Measurements from ENCODE around the gene ARMC3. TPM values are rescaled to one million over a fixed set of nuclear protein-coding genes. Genes with fewer than 3 reads are reported as not detected.

The ARMC3 gene
- total RNA-seq, 1 experiment from 2014 or later: 0.61 TPM

DNA sequence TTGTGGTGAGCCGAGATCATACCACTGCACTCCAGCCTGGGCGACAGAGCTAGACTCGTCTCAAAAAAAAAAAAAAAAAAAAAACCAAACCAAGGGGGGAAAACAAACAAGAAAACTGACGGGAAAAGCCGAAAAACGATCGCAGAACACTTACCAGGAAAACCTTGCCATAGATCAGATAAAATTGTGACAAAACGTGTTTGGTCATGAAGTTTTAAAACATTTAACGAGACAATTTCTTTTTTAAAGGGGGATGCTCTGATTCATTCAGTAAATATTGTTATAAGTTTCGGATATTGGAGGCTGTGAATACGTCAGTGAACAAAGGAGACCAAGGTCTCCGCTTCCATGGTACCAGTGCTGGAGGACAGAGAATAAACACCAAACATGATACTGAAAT, 77.3 kb downstream of the ARMC3 start:
- Mint-ChIP-seq H3K27ac (ENCODE audit: unreplicated experiment) (no peak overlapping the region), H3K4me3 (ENCODE audit: unreplicated experiment) (no peak overlapping the region), H3K27me3 (ENCODE audit: insufficient read depth, unreplicated experiment) (peaks cover 5% of the 10 kb centered on the region), H3K4me1 (ENCODE audit: low read depth, unreplicated experiment) (no peaks in the 10 kb centered on the region), H3K36me3 (ENCODE audit: insufficient read depth, unreplicated experiment) (no peaks in the 10 kb centered on the region), H3K9me3 (ENCODE audit: unreplicated experiment) (no peaks in the 10 kb centered on the region)
- TF ChIP-seq CTCF (IDR thresholded peaks at IDR 0.05; ENCODE audit: insufficient read depth in 1 of 2, low read depth in 1 of 2, low read length in 1 of 2, severe bottlenecking in 1 of 2, unreplicated experiment in 1 of 2): no peak
- intact Hi-C loops (cut with micrococcal nuclease; ENCODE audit: unreplicated experiment): no loop called here
- ChIA-PET POLR2A (no interaction called here), CTCF (interaction anchor here (0.6 kb wide), 1 partner anchor 479 kb away, joined by 3 read pairs; no protein-coding TSS in a partner anchor)
- Histone ChIP-seq H3K4me3 (ENCODE audit: low read depth, low read length) (no peak overlapping the region), H3K9me3 (no peaks in the 10 kb centered on the region), H3K36me3 (ENCODE audit: control insufficient read depth, insufficient read depth, low read length) (no peaks in the 10 kb centered on the region), H3K27me3 (replicated peaks; ENCODE audit: control insufficient read depth, insufficient read depth, low read length) (no peaks in the 10 kb centered on the region), H3K4me1 (no peaks in the 10 kb centered on the region)
- no peak for DNase-seq
- no TSS peak for BruUV-seq (replicated peaks)

DNA sequence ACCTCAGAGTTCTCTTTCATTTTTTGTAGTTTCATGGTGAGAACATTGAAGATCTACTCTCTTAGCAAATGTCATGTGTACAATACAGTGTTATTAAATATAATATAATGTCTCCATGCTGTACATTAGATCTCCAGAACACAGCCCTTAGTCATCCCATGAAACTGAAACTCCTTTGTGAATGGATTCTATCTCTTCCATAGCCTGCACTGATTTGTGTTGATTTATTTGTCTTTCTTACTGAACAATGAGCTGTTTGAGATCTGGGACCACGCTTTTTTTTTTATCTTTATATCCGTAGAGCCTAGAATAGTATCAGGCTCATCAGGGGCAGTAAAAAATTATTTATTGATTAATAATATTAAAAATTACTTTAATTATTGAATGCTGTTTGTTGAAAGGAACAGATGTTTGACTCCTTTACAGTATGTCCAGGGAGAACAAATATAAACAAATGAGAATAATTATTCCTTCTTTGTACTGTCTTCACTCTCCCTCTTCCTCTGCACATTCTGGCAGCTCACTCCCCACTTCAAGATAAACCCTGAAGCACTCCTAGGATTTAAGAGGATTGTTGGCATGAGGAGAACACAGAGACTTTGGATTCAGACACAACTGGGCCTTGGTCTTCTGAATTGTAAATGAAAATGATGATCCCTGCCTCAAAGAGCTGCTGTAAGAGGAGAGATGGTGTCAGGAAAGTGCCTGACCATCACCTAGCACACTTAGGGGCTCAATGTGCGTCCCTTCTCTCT, 85.9 kb downstream of the ARMC3 start:
- POLR2A ChIA-PET: no interaction called here

More for the DNA sequence above, 85.9 kb downstream of the ARMC3 start:
- no peak for DNase-seq
- TF ChIP-seq CTCF (IDR thresholded peaks at IDR 0.05; ENCODE audit: insufficient read depth in 1 of 2, low read depth in 1 of 2, low read length in 1 of 2, severe bottlenecking in 1 of 2, unreplicated experiment in 1 of 2): no peak
- Histone ChIP-seq H3K4me1 (no peaks in the 10 kb centered on the region), H3K27me3 (replicated peaks; ENCODE audit: control insufficient read depth, insufficient read depth, low read length) (no peaks in the 10 kb centered on the region), H3K9me3 (no peaks in the 10 kb centered on the region), H3K36me3 (ENCODE audit: control insufficient read depth, insufficient read depth, low read length) (no peaks in the 10 kb centered on the region), H3K4me3 (ENCODE audit: low read depth, low read length) (no peak overlapping the region)
- H3K9me3 Mint-ChIP-seq (ENCODE audit: unreplicated experiment): no peaks in the 10 kb centered on the region
- BruUV-seq (replicated peaks): no TSS peak
- no peak overlapping the region for H3K27ac Mint-ChIP-seq (ENCODE audit: unreplicated experiment)
- H3K4me3 Mint-ChIP-seq (ENCODE audit: unreplicated experiment): no peak overlapping the region
- intact Hi-C loops (cut with micrococcal nuclease; ENCODE audit: unreplicated experiment): loop anchor here (2.0 kb wide), 1 partner anchor 21 kb away; no protein-coding TSS in a partner anchor
- peaks cover 19% of the 10 kb centered on the region for H3K27me3 Mint-ChIP-seq (ENCODE audit: insufficient read depth, unreplicated experiment)
- no peaks in the 10 kb centered on the region for H3K4me1 Mint-ChIP-seq (ENCODE audit: low read depth, unreplicated experiment)
- CTCF ChIA-PET: no interaction called here
- H3K36me3 Mint-ChIP-seq (ENCODE audit: insufficient read depth, unreplicated experiment): no peaks in the 10 kb centered on the region
